ENCODE data around the gene WNT8A.

WNT8A gene

DNA sequence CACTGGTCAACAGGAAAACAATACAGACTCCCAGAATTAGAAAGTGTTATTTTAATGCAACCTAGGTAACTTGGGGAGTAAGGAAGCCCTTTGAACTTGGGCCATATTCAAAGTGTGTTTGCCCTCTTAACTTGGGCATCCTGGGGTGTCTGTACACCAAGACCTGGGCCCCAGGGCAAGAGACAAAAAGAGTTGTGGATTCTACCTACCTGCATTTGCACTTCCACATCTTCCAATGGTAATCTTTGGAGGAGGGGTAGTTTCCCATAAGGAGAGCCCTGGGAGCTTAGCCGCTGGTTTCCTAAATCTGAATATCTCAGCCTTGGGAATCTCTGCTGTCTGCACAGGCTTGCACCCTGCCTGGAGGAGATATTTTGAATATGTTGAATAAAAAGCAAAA lies 8.5 kb downstream of the WNT8A start:
- TF ChIP-seq, protein P1, sequence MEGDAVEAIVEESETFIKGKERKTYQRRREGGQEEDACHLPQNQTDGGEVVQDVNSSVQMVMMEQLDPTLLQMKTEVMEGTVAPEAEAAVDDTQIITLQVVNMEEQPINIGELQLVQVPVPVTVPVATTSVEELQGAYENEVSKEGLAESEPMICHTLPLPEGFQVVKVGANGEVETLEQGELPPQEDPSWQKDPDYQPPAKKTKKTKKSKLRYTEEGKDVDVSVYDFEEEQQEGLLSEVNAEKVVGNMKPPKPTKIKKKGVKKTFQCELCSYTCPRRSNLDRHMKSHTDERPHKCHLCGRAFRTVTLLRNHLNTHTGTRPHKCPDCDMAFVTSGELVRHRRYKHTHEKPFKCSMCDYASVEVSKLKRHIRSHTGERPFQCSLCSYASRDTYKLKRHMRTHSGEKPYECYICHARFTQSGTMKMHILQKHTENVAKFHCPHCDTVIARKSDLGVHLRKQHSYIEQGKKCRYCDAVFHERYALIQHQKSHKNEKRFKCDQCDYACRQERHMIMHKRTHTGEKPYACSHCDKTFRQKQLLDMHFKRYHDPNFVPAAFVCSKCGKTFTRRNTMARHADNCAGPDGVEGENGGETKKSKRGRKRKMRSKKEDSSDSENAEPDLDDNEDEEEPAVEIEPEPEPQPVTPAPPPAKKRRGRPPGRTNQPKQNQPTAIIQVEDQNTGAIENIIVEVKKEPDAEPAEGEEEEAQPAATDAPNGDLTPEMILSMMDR (IDR thresholded peaks at IDR 0.05; ENCODE audit: low read depth, low read length): no peak
- no peak overlapping the region for H3K4me3 ChIP-seq (ENCODE audit: low read depth, low read length)

DNA sequence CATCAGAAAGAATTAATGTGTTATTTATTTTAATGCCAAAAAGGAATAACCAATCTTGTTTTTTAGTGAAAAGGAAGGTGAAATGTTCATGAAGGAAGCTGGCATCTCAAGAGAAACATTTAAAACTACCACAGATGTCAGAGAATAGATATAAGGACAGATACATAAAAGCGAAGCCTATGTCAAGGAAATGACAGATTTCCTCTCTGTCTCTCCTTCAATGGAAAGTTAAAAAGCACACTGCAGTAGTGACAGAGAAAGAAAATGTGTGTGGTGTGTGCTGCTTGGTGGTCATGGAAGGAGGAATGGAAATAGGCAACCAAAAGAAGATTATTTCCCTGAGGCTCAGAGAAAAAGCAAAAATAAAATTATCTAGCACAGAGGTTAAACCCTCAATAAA lies 9.2 kb downstream of the WNT8A start:
- TF ChIP-seq, protein P1 (IDR thresholded peaks at IDR 0.05; ENCODE audit: low read depth, low read length): no peak

DNA sequence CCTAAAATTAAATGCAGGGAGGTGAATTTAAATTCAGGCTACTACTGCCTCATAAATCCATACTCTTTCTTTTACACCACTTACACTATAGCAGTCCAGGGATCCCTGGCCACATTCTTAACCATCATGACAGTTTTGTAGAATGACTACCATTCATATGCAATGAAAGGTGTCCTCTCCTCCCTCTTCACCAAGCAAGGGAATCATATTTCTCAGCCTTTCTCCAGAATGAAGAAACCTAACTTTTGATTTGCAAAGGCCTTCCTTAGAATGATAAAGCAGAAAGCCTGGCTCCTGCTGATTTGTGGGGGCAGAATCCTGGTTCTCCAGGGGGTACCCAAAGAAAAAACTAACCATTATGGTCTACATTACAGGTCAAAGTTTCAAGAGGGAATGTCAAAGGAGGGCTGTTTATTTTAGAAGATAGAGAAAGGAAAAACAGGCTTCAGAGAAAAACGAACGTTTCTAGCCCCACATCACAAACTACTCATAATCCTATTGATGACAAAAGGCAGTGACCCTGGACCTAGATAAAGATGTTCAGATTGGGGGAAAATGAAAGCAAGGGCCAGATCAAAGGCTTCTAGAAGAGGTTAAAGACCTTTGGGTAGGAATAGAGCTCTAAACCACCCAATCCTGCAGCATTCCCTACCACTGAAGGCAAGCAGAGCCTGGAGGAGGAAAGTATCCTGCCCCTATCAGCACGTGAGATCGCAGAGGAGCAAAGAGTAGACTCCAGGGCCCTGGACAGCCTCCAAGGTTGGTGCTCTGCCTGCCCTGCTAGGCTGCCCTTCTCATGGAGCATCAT lies 11.5 kb downstream of the WNT8A start:
- H3K4me3 ChIP-seq (ENCODE audit: low read depth, low read length): no peak overlapping the region
- TF ChIP-seq, protein P1 (IDR thresholded peaks at IDR 0.05; ENCODE audit: low read depth, low read length): no peak

More for the DNA sequence above, 9.2 kb downstream of the WNT8A start:
- H3K4me3 ChIP-seq (ENCODE audit: low read depth, low read length): no peak overlapping the region

DNA sequence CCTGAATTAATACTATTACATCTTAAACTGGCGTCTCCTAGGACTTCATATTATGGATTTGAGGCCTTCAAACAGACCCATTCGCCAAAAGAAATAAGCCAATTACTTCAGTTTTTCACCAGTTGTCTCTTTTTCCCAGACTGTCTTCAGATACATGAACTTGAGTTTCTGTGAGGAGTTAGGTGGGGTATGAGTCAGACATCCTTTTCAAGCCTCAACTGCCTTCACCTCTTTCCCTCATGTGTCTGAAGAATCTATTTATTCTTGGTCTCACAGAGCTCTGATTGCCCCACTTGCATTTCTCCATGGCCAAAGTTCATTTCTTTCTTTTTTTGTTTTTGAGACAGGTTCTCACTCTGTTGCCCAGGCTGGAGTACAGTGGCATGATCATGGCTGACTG lies 12.5 kb downstream of the WNT8A start:
- no peak overlapping the region for H3K4me3 ChIP-seq (ENCODE audit: low read depth, low read length)
- TF ChIP-seq, protein P1 (IDR thresholded peaks at IDR 0.05; ENCODE audit: low read depth, low read length): no peak

DNA sequence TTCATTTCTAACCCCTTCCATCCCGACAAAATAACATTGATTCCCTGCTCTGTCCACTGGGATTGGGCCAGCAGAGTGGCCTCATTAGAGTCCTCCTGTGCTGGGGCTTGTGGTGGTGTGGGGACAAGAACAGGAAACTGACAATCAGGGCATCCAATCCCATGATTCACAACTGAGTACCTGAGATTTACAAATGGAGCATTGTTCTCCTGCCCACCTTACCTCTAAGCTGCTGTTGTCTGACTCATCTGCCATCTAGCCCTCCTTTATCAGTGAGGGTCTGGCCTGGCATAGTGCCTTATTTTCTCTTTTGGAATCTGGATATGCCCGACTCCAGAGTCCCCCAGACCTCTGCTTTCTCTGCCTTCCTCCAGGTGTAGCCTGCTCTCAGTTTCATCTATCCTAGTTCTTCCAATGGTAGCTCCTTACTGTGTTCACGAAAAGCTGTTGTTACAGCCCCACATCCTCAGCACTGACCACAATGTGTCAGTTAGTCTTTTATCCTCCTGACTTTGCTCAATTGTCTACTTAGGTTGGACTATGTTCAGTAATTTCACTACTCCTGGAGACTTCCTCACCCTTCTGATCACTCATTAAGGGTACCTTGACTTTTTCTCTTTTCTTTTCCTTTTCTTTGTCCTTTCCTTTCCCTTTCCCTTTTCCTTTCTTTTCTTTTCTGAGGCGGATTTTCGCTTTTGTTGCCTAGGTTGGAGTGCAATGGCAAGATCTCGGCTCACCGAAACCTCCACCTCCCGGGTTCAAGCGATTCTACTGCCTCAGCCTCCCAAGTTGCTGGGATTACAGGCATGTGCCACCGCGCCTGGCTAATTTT lies 13.4 kb downstream of the WNT8A start:
- H3K4me3 ChIP-seq (ENCODE audit: low read depth, low read length): no peak overlapping the region

DNA sequence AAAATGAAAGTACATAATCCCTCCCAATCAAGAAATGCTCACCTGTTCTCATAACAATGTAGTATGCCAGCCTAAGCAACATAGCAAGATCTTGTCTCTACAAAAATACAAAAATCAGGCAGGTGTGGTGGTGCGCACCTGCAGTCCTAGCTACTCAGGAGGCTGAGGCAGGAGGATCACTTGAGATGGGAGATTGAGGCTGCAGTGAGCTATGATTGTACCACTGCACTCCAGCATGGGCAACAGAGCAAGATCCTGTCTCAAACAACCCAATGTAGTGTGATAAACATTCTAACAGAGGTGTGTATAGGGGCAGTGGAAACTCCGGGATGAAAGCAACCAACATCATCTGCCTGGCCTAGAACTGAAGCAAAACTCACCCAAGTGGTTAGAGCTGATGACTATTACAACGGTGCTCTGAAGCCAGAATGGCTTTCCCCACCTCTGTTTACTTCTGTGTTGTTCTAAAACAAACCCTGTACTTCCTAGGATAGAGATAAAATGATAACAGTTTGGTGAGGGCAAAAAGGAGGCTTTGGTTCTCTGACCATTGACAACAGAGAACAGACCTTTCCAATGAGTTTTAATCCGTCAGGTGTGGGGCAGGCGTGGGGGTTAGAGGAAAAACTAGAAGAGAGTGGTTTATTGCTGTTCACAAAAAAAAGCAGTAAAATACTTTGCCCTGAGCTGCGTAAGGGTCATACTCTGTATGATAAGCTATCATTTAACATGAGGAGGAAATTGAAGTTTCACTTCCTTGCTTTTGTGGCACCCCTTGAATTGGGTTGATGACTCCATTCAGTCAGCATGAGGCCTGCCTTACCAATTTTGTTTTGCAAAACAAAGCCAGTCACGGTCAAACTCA lies 18.9 kb downstream of the WNT8A start:
- TF ChIP-seq, protein P1 (IDR thresholded peaks at IDR 0.05; ENCODE audit: low read depth, low read length): no peak

More for the DNA sequence above, 13.4 kb downstream of the WNT8A start:
- TF ChIP-seq, protein P1 (IDR thresholded peaks at IDR 0.05; ENCODE audit: low read depth, low read length): no peak

More for the DNA sequence above, 18.9 kb downstream of the WNT8A start:
- no peak overlapping the region for H3K4me3 ChIP-seq (ENCODE audit: low read depth, low read length)

Measured in WI38 (cell line).